ENCODE results near the gene PARD6G. TPM values are rescaled to one million over a fixed set of nuclear protein-coding genes. Genes with fewer than 3 reads are reported as not detected.

The PARD6G gene
- total and polyA plus RNA-seq, 9 of the 15 experiments (the other 6 are each of a cell fraction or from before 2014, with no cell fraction given), result 0.03 to 1.2 (median 0.26) TPM

- TF ChIP-seq REST (IDR thresholded peaks at IDR 0.05; ENCODE audit: borderline replicate concordance) (0 out of 2 replicates have a peak, but pooled peaks have one; percentile 3), REST (CRISPR knock-in tag; IDR thresholded peaks at IDR 0.05; ENCODE audit: low read depth) (no peak), USF1 (CRISPR knock-in tag; IDR thresholded peaks at IDR 0.05) (peak; percentile 54), NR4A1 (CRISPR knock-in tag; IDR thresholded peaks at IDR 0.05) (no peak), NR4A1 (tag; IDR thresholded peaks at IDR 0.05) (no peak), BRF1 (IDR thresholded peaks at IDR 0.05; ENCODE audit: borderline replicate concordance, extremely low read depth, insufficient read length) (no peak), E2F6 (IDR thresholded peaks at IDR 0.05; ENCODE audit: borderline replicate concordance in 1 of 2, extremely low read depth in 1 of 2, insufficient read depth in 1 of 2, insufficient read length in 1 of 2, low read depth in 1 of 2, low read length in 1 of 2, poor library complexity in 1 of 2, severe bottlenecking in 1 of 2) (peak in 1 of 2 experiments; percentile 5)
Observed at GRCh38 chr18:80109676-80110078, 137.6 kb downstream of the PARD6G start (continued).
